H1 (cell line): Measurements from ENCODE around the gene COQ5. TPM values are rescaled to one million over a fixed set of nuclear protein-coding genes. Genes with fewer than 3 reads are reported as not detected.

Experiments used
- CTCF ChIA-PET: fragments of 300-600 bp; sonication (Branson Sonifier 250); formaldehyde crosslinking; loops from one replicate; lab custom pipeline; 2021; ENCODE audit not compliant: partially characterized antibody; lab: Charles Lee
- POLR2A ChIA-PET: fragments of 300-600 bp; sonication (Branson Sonifier 250); formaldehyde crosslinking; loops from one replicate; lab custom pipeline; 2021; ENCODE audit warnings: inconsistent platforms; ENCODE audit not compliant: partially characterized antibody; lab: Charles Lee
- DNase-seq, 2 experiments: peaks; one replicate each; pipeline versions ENCODE4 v3.0.0 to v3.0.0-alpha.2; 2010 to 2022; ENCODE audit warnings: low spot score in 2 of 2, low read depth in 1 of 2, mixed read lengths in 1 of 2
- FAIRE-seq: peaks from 2 replicates; lab custom pipeline; 2011; peaks lifted over from hg19 to GRCh38; lab: Jason Lieb, UNC
- H2AFZ ChIP-seq: 2 replicates; pipeline ENCODE4 v1.8.1; 2012; ENCODE audit warnings: low read length, inconsistent platforms
- H2AK5ac ChIP-seq: 2 replicates; pipeline ENCODE4 v1.6.1; 2013; ENCODE audit warnings: low read depth, low read length
- H2BK120ac ChIP-seq: replicated peaks from 2 replicates; pipeline ENCODE3; 2013; ENCODE audit warnings: low read depth, low read length, inconsistent platforms
- H2BK12ac ChIP-seq: 2 replicates; pipeline ENCODE4 v1.6.1; 2013; ENCODE audit warnings: low read depth, low read length
- H2BK15ac ChIP-seq: 2 replicates; pipeline ENCODE4 v1.6.1; 2013; ENCODE audit warnings: low read length
- H2BK20ac ChIP-seq: 2 replicates; pipeline ENCODE4 v1.6.1; 2013; ENCODE audit warnings: low read length
- H2BK5ac ChIP-seq: 2 replicates; pipeline ENCODE4 v1.6.1; 2013; ENCODE audit warnings: low read depth, low read length
- H3K14ac ChIP-seq: 2 replicates; pipeline ENCODE4 v1.6.1; 2013; ENCODE audit warnings: inconsistent platforms; ENCODE audit not compliant: insufficient read length
- H3K18ac ChIP-seq: 2 replicates; pipeline ENCODE4 v1.6.1; 2013; ENCODE audit warnings: low read length; ENCODE audit errors: extremely low read depth
- H3K23ac ChIP-seq: 2 replicates; pipeline ENCODE4 v1.6.1; 2013; ENCODE audit warnings: inconsistent platforms; ENCODE audit not compliant: insufficient read length
- H3K23me2 ChIP-seq: 2 replicates; pipeline ENCODE4 v1.6.1; 2013; ENCODE audit warnings: low read depth, low read length
- H3K27ac ChIP-seq: 2 replicates; pipeline ENCODE4 v1.6.1; 2011; ENCODE audit warnings: low read depth, low read length, inconsistent platforms
- H3K27me3 ChIP-seq, 4 experiments: replicated peaks in 1 of 4; 1 replicate in 1 of 4; 2 replicates in 3 of 4; pipeline versions ENCODE4 v1.6.1 to v1.8.1; 2011 to 2013; ENCODE audit warnings: low read length in 3 of 4, mild to moderate bottlenecking in 3 of 4, inconsistent platforms in 2 of 4, mixed read lengths in 2 of 4, moderate library complexity in 1 of 4; ENCODE audit not compliant: control insufficient read depth in 3 of 4, insufficient read depth in 3 of 4; ENCODE audit errors: extremely low read depth in 1 of 4
- H3K36me3 ChIP-seq, 4 experiments: 2 replicates each; pipeline versions ENCODE4 v1.6.1 to v1.8.1; 2011 to 2013; ENCODE audit warnings: mild to moderate bottlenecking in 4 of 4, low read length in 3 of 4, moderate library complexity in 2 of 4, control low read depth in 1 of 4, inconsistent platforms in 1 of 4; ENCODE audit not compliant: insufficient read depth in 4 of 4, control insufficient read depth in 2 of 4
- H3K4ac ChIP-seq: replicated peaks from 2 replicates; pipeline ENCODE3; 2013; ENCODE audit warnings: low read length, low read depth, mixed read lengths, inconsistent platforms; ENCODE audit not compliant: insufficient read length
- H3K4me1 ChIP-seq, 4 experiments: replicated peaks in 1 of 4; 1 replicate in 1 of 4; 2 replicates in 3 of 4; pipeline versions ENCODE4 v1.6.1 to v1.8.1; 2011 to 2013; ENCODE audit warnings: low read length in 3 of 4, inconsistent platforms in 2 of 4, mixed read lengths in 1 of 4; ENCODE audit not compliant: insufficient read depth in 4 of 4, control insufficient read depth in 3 of 4
- H3K4me2 ChIP-seq, 2 experiments: 2 replicates each; pipeline versions ENCODE4 v1.6.1 to v1.8.1; 2011 to 2013; ENCODE audit warnings: low read depth in 2 of 2, low read length in 2 of 2, control low read depth in 1 of 2, inconsistent platforms in 1 of 2, mild to moderate bottlenecking in 1 of 2; ENCODE audit not compliant: insufficient read depth in 1 of 2
- H3K4me3 ChIP-seq, 4 experiments: fragments of 200-600, 300-600 bp in 1 of 4; sonication (generic), shearing (Covaris generic), sonication (Bioruptor Twin) in 1 of 4; 2 replicates each; pipeline versions ENCODE4 v1.5.1 to v1.8.1; 2011 to 2016; ENCODE audit warnings: low read length in 4 of 4, low read depth in 3 of 4, control low read depth in 2 of 4, inconsistent platforms in 2 of 4, mild to moderate bottlenecking in 2 of 4, mixed read lengths in 1 of 4, moderate library complexity in 1 of 4; ENCODE audit not compliant: insufficient read depth in 2 of 4; ENCODE audit errors: extremely low read depth in 1 of 4
- H3K56ac ChIP-seq: replicated peaks from 2 replicates; pipeline ENCODE3; 2013; ENCODE audit warnings: low read depth, mild to moderate bottlenecking, mixed read lengths, low read length, inconsistent platforms; ENCODE audit not compliant: insufficient read length
- H3K79me1 ChIP-seq: 2 replicates; pipeline ENCODE4 v1.6.1; 2013; ENCODE audit warnings: low read depth, low read length, control low read depth
- H3K79me2 ChIP-seq, 2 experiments: 2 replicates each; pipeline versions ENCODE4 v1.6.1 to v1.8.1; 2012 to 2013; ENCODE audit warnings: low read length in 2 of 2, mild to moderate bottlenecking in 2 of 2, inconsistent platforms in 1 of 2; ENCODE audit not compliant: insufficient read depth in 2 of 2, control insufficient read depth in 1 of 2
- H3K9ac ChIP-seq, 4 experiments: replicated peaks in 1 of 4; 1 replicate in 1 of 4; 2 replicates in 3 of 4; pipeline versions ENCODE4 v1.6.1 to v1.8.1; 2011 to 2013; ENCODE audit warnings: low read depth in 3 of 4, low read length in 3 of 4, control low read depth in 2 of 4, mild to moderate bottlenecking in 2 of 4, moderate library complexity in 2 of 4, inconsistent platforms in 1 of 4; ENCODE audit errors: extremely low read depth in 1 of 4
- H3K9me3 ChIP-seq, 2 experiments: 2 replicates each; pipeline versions ENCODE4 v1.6.1 to v1.8.1; 2012 to 2013; ENCODE audit warnings: mild to moderate bottlenecking in 2 of 2, moderate library complexity in 2 of 2, control low read depth in 1 of 2, inconsistent platforms in 1 of 2, low read depth in 1 of 2, low read length in 1 of 2, mixed read lengths in 1 of 2; ENCODE audit not compliant: insufficient read depth in 2 of 2
- H4K20me1 ChIP-seq, 2 experiments: replicated peaks in 1 of 2; 2 replicates each; pipeline versions ENCODE3 to v1.8.1; 2011 to 2013; ENCODE audit warnings: inconsistent platforms in 2 of 2, low read length in 2 of 2, mild to moderate bottlenecking in 1 of 2; ENCODE audit not compliant: insufficient read depth in 2 of 2, control insufficient read depth in 1 of 2
- H4K5ac ChIP-seq: 2 replicates; pipeline ENCODE4 v1.6.1; 2013; ENCODE audit warnings: low read length, low read depth, mixed read lengths, inconsistent platforms; ENCODE audit not compliant: insufficient read length
- H4K8ac ChIP-seq: 2 replicates; pipeline ENCODE4 v1.8.0; 2013; ENCODE audit warnings: mild to moderate bottlenecking, moderate library complexity, low read length, inconsistent platforms; ENCODE audit not compliant: insufficient read depth; ENCODE audit errors: extremely low read depth
- H4K91ac ChIP-seq: replicated peaks from 2 replicates; pipeline ENCODE3; 2013; ENCODE audit warnings: low read length, mixed read lengths, inconsistent platforms; ENCODE audit not compliant: insufficient read length
- ASH2L ChIP-seq: fragments of 200-600, 300-600 bp; sonication (generic); IDR thresholded peaks from one replicate; pipeline ENCODE4 v1.7.1; 2017; ENCODE audit warnings: low read length
- BRCA1 ChIP-seq: IDR thresholded peaks from 2 replicates; pipeline ENCODE4 v1.6.1; 2012; ENCODE audit warnings: low read depth, low read length, improper control_type of control experiment
- CBX5 ChIP-seq: fragments of 300-800, 300-1000 bp; sonication (generic); IDR thresholded peaks from 2 replicates; pipeline ENCODE4 v1.7.1; 2016; ENCODE audit warnings: antibody characterized with exemption, low read length, low read depth
- CEBPB ChIP-seq: IDR thresholded peaks from 2 replicates; pipeline ENCODE4 v1.6.1; 2012; ENCODE audit warnings: low read depth, low read length
- CREB1 ChIP-seq: IDR thresholded peaks from 2 replicates; pipeline ENCODE4 v1.6.1; 2012; ENCODE audit warnings: inconsistent platforms
- NANOG ChIP-seq: IDR thresholded peaks from 2 replicates; pipeline ENCODE4 v1.6.1; 2011; ENCODE audit warnings: low read length, low read depth, mild to moderate bottlenecking, inconsistent platforms; ENCODE audit not compliant: insufficient read depth, poor library complexity, severe bottlenecking
- RAD21 ChIP-seq, 2 experiments: IDR thresholded peaks in 1 of 2; conservative IDR thresholded peaks in 1 of 2; 2 replicates each; pipeline ENCODE4 v1.6.1; 2011; ENCODE audit warnings: low read depth in 2 of 2, low read length in 2 of 2, improper control_type of control experiment in 1 of 2, inconsistent platforms in 1 of 2, mild to moderate bottlenecking in 1 of 2, moderate library complexity in 1 of 2
- SAP30 ChIP-seq: fragments of 300-600 bp; sonication (generic); IDR thresholded peaks from 2 replicates; pipeline ENCODE4 v1.7.1; 2012; ENCODE audit warnings: low read length, moderate library complexity, mild to moderate bottlenecking, inconsistent platforms; ENCODE audit not compliant: insufficient read depth, insufficient replicate concordance
- SUZ12 ChIP-seq: fragments of 200-600 bp; sonication (generic); IDR thresholded peaks from 2 replicates; pipeline ENCODE4 v1.6.1; 2012; ENCODE audit warnings: mild to moderate bottlenecking, inconsistent platforms, low read length, moderate library complexity, mixed read lengths
- ZNF274 ChIP-seq: IDR thresholded peaks from 2 replicates; pipeline ENCODE4 v1.7.0; 2012; ENCODE audit warnings: low read length, borderline replicate concordance; ENCODE audit errors: extremely low read depth
- WGBS, 2 experiments: shearing (Covaris generic) in 1 of 2; methylation state at CpG; one replicate each; pipeline versions ENCODE4 v1.1.6 to v1.1.7; 2013 to 2015; ENCODE audit warnings: low lambda C conversion rate in 2 of 2, mixed read lengths in 2 of 2, inconsistent platforms in 1 of 2, low coverage in 1 of 2, missing lambda C conversion rate in 1 of 2; ENCODE audit not compliant: insufficient replicate concordance in 2 of 2, insufficient coverage in 1 of 2, insufficient read length in 1 of 2; ENCODE audit errors: extremely low coverage in 1 of 2, missing lambda C conversion rate in 1 of 2; 5-methylcytosine and 5-hydroxymethylcytosine counted together
- polyA plus RNA-seq, 7 experiments: library from polyadenylated mRNA; depleted of rRNA in 3 of 7; stranded (reverse) in 5 of 7; unstranded in 2 of 7; fragments of >200 nt in 5 of 7; fragments of 200-250 nt in 2 of 7; gene quantifications; 1 replicate in 5 of 7; 2 replicates in 1 of 7; 4 replicates in 1 of 7; pipeline versions ENCODE4 v1.2.1 to v1.2.3, GENCODE V29; 2011 to 2013; ENCODE audit warnings: missing spikeins in 2 of 7, mixed read lengths in 2 of 7
- total RNA-seq: library from RNA; stranded (reverse); fragmentation: NEBNext Ultra II Directional; extraction: Animal tissue kit (Norgen Biotek cat#: 25700); gene quantifications from 2 replicates; pipeline ENCODE4 v1.2.1, GENCODE V29; 2021
- TF ChIP-seq, protein P1 (sequence below): IDR thresholded peaks from 2 replicates; pipeline ENCODE4 v1.6.1; 2011; ENCODE audit warnings: low read length, improper control_type of control experiment
- TF ChIP-seq, protein P2 (sequence below): IDR thresholded peaks from 2 replicates; pipeline ENCODE4 v1.6.1; 2011; ENCODE audit warnings: low read depth, mild to moderate bottlenecking, low read length; ENCODE audit not compliant: insufficient read depth

COQ5 gene
- total and polyA plus RNA-seq, 2 of the 8 experiments (the other 6 are each of a cell fraction or from before 2014, with no cell fraction given), result 35.1 to 35.8 TPM

GRCh38 chr12:120475643-120476042, 53.3 kb downstream of the COQ5 start:
- Histone ChIP-seq H3K23ac (no peak overlapping the region), H4K91ac (no peak overlapping the region), H3K4me1 (peaks cover 0 to 5% (median 0%) of the 10 kb centered on the region in 4 experiments; a peak in 1 of 7 replicates), H3K14ac (no peak overlapping the region), H2AK5ac (no peak overlapping the region), H3K79me2 (no peaks in the 10 kb centered on the region), H3K18ac (no peak overlapping the region), H3K4me2 (no peak overlapping the region), H3K36me3 (no peaks in the 10 kb centered on the region), H3K23me2 (no peaks in the 10 kb centered on the region), H3K79me1 (no peaks in the 10 kb centered on the region), H3K27ac (no peak overlapping the region), H4K8ac (no peak overlapping the region), H2BK120ac (no peak overlapping the region), H3K9me3 (no peaks in the 10 kb centered on the region), H2BK5ac (no peak overlapping the region), H2BK12ac (no peak overlapping the region), H3K4ac (no peak overlapping the region), H3K9ac (no peak overlapping the region), H3K4me3 (no peak overlapping the region), H4K20me1 (peaks cover 0 to 1% of the 10 kb centered on the region in 2 experiments), H2BK20ac (no peak overlapping the region), H2BK15ac (no peak overlapping the region), H3K27me3 (no peaks in the 10 kb centered on the region), H4K5ac (no peak overlapping the region), H3K56ac (no peak overlapping the region), H2AFZ (no peak overlapping the region)
- FAIRE-seq (no peak), DNase-seq (no peak)
- POLR2A ChIA-PET, result interaction anchor here (0.8 to 18.7 kb wide), 6 partner anchors 8 to 274 kb away, joined by 3 to 365 read pairs (median 6); partner anchors contain the start of genes DYNLL1, GATC, RNU4-2 and RPLP0
- CTCF ChIA-PET, result interaction anchor here (0.6 to 1.7 kb wide), 8 partner anchors 9 to 247 kb away, joined by 3 to 9 read pairs (median 4); no protein-coding TSS in a partner anchor
- 80% methylated on average over 1 of the region's 1 CpG; no CpG with 5 or more reads in 1 of the 2 experiments for WGBS, 2 experiments
- TF ChIP-seq ASH2L (no peak), CREB1 (no peak), SUZ12 (no peak), CEBPB (no peak), BRCA1 (no peak), CBX5 (no peak), NANOG (no peak), ZNF274 (no peak), RAD21 (IDR thresholded peaks at IDR 0.05 in 1 of 2, conservative IDR thresholded peaks at IDR 0.05 in 1 of 2; ENCODE audit: low read depth in 2 of 2, low read length in 2 of 2) (no peak), SAP30 (no peak)
- TF ChIP-seq, protein P1, sequence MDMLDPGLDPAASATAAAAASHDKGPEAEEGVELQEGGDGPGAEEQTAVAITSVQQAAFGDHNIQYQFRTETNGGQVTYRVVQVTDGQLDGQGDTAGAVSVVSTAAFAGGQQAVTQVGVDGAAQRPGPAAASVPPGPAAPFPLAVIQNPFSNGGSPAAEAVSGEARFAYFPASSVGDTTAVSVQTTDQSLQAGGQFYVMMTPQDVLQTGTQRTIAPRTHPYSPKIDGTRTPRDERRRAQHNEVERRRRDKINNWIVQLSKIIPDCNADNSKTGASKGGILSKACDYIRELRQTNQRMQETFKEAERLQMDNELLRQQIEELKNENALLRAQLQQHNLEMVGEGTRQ, result no peak
- TF ChIP-seq, protein P2, sequence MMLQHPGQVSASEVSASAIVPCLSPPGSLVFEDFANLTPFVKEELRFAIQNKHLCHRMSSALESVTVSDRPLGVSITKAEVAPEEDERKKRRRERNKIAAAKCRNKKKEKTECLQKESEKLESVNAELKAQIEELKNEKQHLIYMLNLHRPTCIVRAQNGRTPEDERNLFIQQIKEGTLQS, result no peak
